Ishikawa (cell line): ENCODE data around the gene FOXK1.

Source experiments
- CEBPB ChIP-seq: IDR thresholded peaks from 2 replicates; pipeline ENCODE4 v1.6.1; 2012
- CREB1 ChIP-seq: IDR thresholded peaks from 2 replicates; pipeline ENCODE4 v1.6.1; 2012; ENCODE audit warnings: low read depth
- EGR1 ChIP-seq: IDR thresholded peaks from 2 replicates; pipeline ENCODE4 v1.6.1; 2012
- EP300 ChIP-seq: IDR thresholded peaks from 2 replicates; pipeline ENCODE4 v1.6.1; 2012; ENCODE audit warnings: borderline replicate concordance
- FOXM1 ChIP-seq: IDR thresholded peaks from 2 replicates; pipeline ENCODE4 v1.6.1; 2012; ENCODE audit warnings: low read depth, borderline replicate concordance
- MAX ChIP-seq: IDR thresholded peaks from 2 replicates; pipeline ENCODE4 v1.6.1; 2012
- NFIC ChIP-seq: IDR thresholded peaks from 2 replicates; pipeline ENCODE4 v1.6.1; 2012
- RAD21 ChIP-seq: IDR thresholded peaks from 2 replicates; pipeline ENCODE4 v1.6.1; 2012; ENCODE audit warnings: low read depth
- REST ChIP-seq: IDR thresholded peaks from 2 replicates; pipeline ENCODE4 v1.6.1; 2012; ENCODE audit warnings: low read depth, mild to moderate bottlenecking
- TAF1 ChIP-seq: IDR thresholded peaks from 2 replicates; pipeline ENCODE4 v1.6.1; 2012; ENCODE audit warnings: low read depth, mild to moderate bottlenecking
- TCF12 ChIP-seq: IDR thresholded peaks from 2 replicates; pipeline ENCODE4 v1.6.1; 2012; ENCODE audit warnings: low read depth
- TEAD4 ChIP-seq: IDR thresholded peaks from 2 replicates; pipeline ENCODE4 v1.6.1; 2012
- USF1 ChIP-seq: IDR thresholded peaks from 2 replicates; pipeline ENCODE4 v1.6.1; 2012
- YY1 ChIP-seq: IDR thresholded peaks from 2 replicates; pipeline ENCODE4 v1.6.1; 2012; ENCODE audit warnings: low read depth
- ZBTB7A ChIP-seq: IDR thresholded peaks from 2 replicates; pipeline ENCODE4 v1.6.1; 2012; ENCODE audit warnings: low read depth

FOXK1 gene

GRCh38 chr7:4641667-4642467, 40.2 kb upstream of the FOXK1 start:
- TF ChIP-seq YY1, result 0 out of 2 replicates have a peak, but pooled peaks have one; percentile 36
- no peak for TF ChIP-seq REST
- TF ChIP-seq USF1, result peak; percentile 87
- peak; percentile 15; the same call in 1 of the 2 replicates for TF ChIP-seq NFIC
- TF ChIP-seq TAF1, result no peak
- TF ChIP-seq CEBPB, result no peak
- TF ChIP-seq MAX, result peak; percentile 99
- no peak for TF ChIP-seq EP300
- TF ChIP-seq TCF12, result peak; percentile 61; the same call in 1 of the 2 replicates
- TF ChIP-seq TEAD4, result peak; percentile 35; the same call in 1 of the 2 replicates
- TF ChIP-seq RAD21, result no peak
- TF ChIP-seq CREB1, result no peak
- no peak for TF ChIP-seq EGR1
- 0 out of 2 replicates have a peak, but pooled peaks have one; percentile 59 for TF ChIP-seq ZBTB7A
- TF ChIP-seq FOXM1, result no peak

- TF ChIP-seq CEBPB (no peak), CREB1 (no peak), TCF12 (no peak), TEAD4 (no peak), USF1 (no peak), NFIC (no peak), EGR1 (no peak), FOXM1 (no peak), ZBTB7A (no peak), YY1 (no peak), TAF1 (no peak), RAD21 (no peak), MAX (no peak), REST (no peak), EP300 (no peak)
These were observed 39.5 kb upstream of the FOXK1 start for GRCh38 chr7:4642468-4643203.

GRCh38 chr7:4645246-4645645, 36.8 kb upstream of the FOXK1 start:
- TF ChIP-seq NFIC, result no peak
- TF ChIP-seq CREB1, result no peak
- no peak for TF ChIP-seq ZBTB7A

GRCh38 chr7:4648111-4648510, 34.0 kb upstream of the FOXK1 start:
- no peak for TF ChIP-seq ZBTB7A

- TF ChIP-seq REST, result no peak
- TF ChIP-seq EP300, result no peak
- TF ChIP-seq NFIC, result no peak
- TF ChIP-seq CEBPB, result no peak
- no peak for TF ChIP-seq TEAD4
- no peak for TF ChIP-seq CREB1
- TF ChIP-seq FOXM1, result no peak
- TF ChIP-seq ZBTB7A, result no peak
- TF ChIP-seq TAF1, result no peak
These were observed 31.6 kb upstream of the FOXK1 start for GRCh38 chr7:4650433-4651047.
